Dendritic cell treated with granulocyte-macrophage colony-stimulating factor and Interleukin-4, amounts not matched to agents 40 ng/mL and 50 ng/mL, for 4 days (primary cell): Measurements from ENCODE around the gene ABL1.

Experiments
- H3K27ac Mint-ChIP-seq: one replicate; pipeline ENCODE4 v1.8.0; 2022; ENCODE audit warnings: mild to moderate bottlenecking, mixed read lengths
- H3K27me3 Mint-ChIP-seq: one replicate; pipeline ENCODE4 v1.8.0; 2022; ENCODE audit warnings: mild to moderate bottlenecking, mixed read lengths
- H3K36me3 Mint-ChIP-seq: one replicate; pipeline ENCODE4 v1.8.0; 2022; ENCODE audit warnings: low read depth, mixed read lengths
- H3K4me1 Mint-ChIP-seq: one replicate; pipeline ENCODE4 v1.8.0; 2022; ENCODE audit warnings: low read depth, mixed read lengths
- H3K4me3 Mint-ChIP-seq: one replicate; pipeline ENCODE4 v1.8.0; 2022; ENCODE audit warnings: mild to moderate bottlenecking, moderate library complexity, mixed read lengths
- H3K9me3 Mint-ChIP-seq: one replicate; pipeline ENCODE4 v1.8.0; 2022; ENCODE audit warnings: mixed read lengths
- intact Hi-C: fragments of 100-400 bp; cut with micrococcal nuclease; formaldehyde crosslinking; loops from one replicate; pipeline ENCODE4 v1.15.0; 2022

ABL1 gene

DNA sequence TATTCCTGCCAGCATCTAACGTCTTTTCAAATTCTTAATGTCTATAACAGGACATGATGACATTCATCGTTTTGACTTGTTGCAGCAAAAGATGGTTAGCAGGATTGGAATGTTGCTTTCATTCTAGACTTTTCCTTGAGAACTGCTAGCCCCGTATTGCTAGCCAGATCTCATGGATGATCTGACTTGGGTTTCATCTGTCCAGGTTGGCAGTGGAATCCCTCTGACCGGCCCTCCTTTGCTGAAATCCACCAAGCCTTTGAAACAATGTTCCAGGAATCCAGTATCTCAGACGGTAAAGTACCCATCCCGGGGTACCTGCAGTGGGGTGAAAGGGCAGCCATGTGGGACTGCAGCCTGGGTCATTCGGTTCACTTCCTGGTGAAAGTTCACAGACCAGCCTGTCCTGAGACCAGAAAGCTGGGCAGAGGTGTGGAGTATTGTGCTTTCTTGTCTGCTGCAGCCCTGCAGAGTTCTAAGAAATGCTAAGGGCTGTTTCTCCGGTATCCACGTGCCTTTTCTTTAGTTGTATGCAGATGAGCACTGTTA lies 44.9 kb downstream of the ABL1 start:
- H3K36me3 Mint-ChIP-seq = peaks cover 96% of the 10 kb centered on the region
- no peaks in the 10 kb centered on the region for H3K27me3 Mint-ChIP-seq
- H3K4me3 Mint-ChIP-seq = no peak overlapping the region
- H3K4me1 Mint-ChIP-seq = no peaks in the 10 kb centered on the region
- intact Hi-C loops = no loop called here
- H3K9me3 Mint-ChIP-seq = no peaks in the 10 kb centered on the region
- no peak overlapping the region for H3K27ac Mint-ChIP-seq

DNA sequence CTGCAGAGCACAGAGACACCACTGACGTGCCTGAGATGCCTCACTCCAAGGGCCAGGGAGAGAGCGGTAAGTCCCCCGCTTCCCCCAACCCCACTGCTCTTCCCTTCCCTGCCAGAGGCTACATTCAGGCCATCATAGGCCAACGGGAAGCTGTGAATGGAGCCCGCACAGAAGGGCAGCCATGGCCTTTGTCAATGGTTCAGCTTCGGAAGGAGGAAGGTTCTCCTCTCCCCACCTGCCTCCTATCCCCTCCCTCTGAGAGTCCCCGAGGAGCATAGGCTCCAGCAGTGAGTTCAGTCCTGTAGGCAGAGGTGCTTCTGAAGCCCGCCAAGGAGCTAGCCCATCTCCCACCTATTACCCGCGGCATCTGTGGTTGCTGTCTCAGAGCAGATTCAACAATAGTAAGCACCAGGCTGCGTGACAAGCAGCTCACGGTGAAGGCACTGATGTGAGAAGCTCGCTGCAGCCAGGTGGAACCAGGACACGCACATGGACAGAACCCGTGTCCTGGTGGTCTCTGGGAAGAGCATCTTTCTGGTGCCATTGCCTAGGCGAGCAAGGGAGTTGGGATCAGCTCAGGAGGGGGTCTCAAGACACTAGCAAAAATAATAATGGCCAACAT lies 45.7 kb downstream of the ABL1 start:
- intact Hi-C loops = no loop called here
- Mint-ChIP-seq H3K36me3 (peaks cover 96% of the 10 kb centered on the region), H3K27me3 (no peaks in the 10 kb centered on the region), H3K9me3 (no peaks in the 10 kb centered on the region), H3K4me1 (no peaks in the 10 kb centered on the region), H3K4me3 (no peak overlapping the region), H3K27ac (no peak overlapping the region)

DNA sequence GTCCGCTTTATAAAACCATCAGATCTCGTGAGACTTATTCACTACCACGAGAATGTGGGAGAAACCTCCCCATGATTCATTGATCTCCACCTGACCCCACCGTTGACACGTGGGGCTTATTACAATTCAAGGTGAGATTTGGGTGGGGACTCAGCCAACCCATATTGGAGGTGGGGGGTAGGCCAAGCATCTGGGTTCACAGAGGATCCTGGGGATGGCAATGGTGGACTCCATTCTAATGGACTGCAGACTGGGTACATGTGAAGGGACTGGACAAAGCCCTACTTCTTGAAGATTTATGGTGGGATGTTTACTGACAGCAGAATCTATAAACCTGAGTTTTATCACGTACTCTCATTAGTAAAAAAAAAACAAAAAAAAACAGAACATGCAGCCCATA lies 46.5 kb downstream of the ABL1 start:
- Mint-ChIP-seq H3K36me3 (peaks cover 98% of the 10 kb centered on the region), H3K4me1 (no peaks in the 10 kb centered on the region), H3K27me3 (no peaks in the 10 kb centered on the region), H3K27ac (no peak overlapping the region), H3K9me3 (no peaks in the 10 kb centered on the region), H3K4me3 (no peak overlapping the region)
- intact Hi-C loops = no loop called here

DNA sequence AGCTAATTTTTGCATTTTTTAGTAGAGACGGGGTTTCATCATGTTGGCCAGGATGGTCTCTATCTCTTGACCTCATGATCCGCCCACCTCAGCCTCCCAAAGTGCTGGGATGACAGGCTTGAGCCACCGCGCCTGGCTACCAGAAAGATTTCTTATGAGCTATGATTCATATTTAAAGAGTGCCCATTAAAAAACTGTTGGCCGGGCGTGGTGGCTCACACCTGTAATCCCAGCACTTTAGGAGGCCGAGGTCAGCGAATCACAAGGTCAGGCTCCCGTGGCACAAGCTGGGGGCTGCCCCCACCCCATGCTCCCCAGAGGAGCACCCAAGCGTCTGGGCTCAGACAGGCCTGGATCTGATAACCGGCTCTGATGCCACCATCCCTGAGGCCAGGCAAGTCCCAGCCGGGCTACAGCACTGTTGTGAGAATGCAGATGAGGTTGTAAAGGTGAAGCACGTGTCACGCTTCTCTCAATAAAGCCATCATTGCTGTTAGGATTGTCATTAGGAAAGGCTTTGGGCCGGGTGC lies 47.7 kb downstream of the ABL1 start:
- Mint-ChIP-seq H3K4me3 (no peak overlapping the region), H3K27me3 (no peaks in the 10 kb centered on the region), H3K36me3 (peaks cover 98% of the 10 kb centered on the region), H3K27ac (no peak overlapping the region), H3K4me1 (no peaks in the 10 kb centered on the region), H3K9me3 (no peaks in the 10 kb centered on the region)
- intact Hi-C loops = no loop called here

DNA sequence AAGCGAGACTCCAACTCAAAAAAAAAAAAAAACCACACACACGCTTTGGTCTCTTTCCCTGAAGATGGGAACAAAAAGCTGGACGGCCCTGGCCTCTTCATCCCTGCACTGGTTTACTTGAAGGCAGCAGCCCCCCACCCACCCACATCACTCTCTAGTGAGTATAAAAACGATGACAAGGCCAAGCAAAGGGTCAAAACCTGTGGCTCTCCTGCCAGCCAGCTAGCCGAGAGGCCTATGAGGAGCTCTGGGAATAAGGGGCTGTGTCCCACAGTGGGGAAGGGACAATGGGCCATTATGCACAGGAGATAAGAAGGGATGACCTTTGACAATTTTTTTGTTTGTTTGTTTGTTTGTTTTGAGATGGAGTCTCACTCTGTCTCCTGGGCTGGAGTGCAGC lies 48.4 kb downstream of the ABL1 start:
- intact Hi-C loops = no loop called here
- Mint-ChIP-seq H3K27ac (no peak overlapping the region), H3K27me3 (no peaks in the 10 kb centered on the region), H3K36me3 (peaks cover 98% of the 10 kb centered on the region), H3K4me1 (no peaks in the 10 kb centered on the region), H3K4me3 (no peak overlapping the region), H3K9me3 (no peaks in the 10 kb centered on the region)

DNA sequence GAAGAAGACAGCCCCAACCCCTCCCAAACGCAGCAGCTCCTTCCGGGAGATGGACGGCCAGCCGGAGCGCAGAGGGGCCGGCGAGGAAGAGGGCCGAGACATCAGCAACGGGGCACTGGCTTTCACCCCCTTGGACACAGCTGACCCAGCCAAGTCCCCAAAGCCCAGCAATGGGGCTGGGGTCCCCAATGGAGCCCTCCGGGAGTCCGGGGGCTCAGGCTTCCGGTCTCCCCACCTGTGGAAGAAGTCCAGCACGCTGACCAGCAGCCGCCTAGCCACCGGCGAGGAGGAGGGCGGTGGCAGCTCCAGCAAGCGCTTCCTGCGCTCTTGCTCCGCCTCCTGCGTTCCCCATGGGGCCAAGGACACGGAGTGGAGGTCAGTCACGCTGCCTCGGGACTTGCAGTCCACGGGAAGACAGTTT lies 49.1 kb downstream of the ABL1 start:
- intact Hi-C loops = no loop called here
- Mint-ChIP-seq H3K9me3 (no peaks in the 10 kb centered on the region), H3K4me1 (no peaks in the 10 kb centered on the region), H3K4me3 (no peak overlapping the region), H3K27ac (no peak overlapping the region), H3K36me3 (peaks cover 97% of the 10 kb centered on the region), H3K27me3 (no peaks in the 10 kb centered on the region)

DNA sequence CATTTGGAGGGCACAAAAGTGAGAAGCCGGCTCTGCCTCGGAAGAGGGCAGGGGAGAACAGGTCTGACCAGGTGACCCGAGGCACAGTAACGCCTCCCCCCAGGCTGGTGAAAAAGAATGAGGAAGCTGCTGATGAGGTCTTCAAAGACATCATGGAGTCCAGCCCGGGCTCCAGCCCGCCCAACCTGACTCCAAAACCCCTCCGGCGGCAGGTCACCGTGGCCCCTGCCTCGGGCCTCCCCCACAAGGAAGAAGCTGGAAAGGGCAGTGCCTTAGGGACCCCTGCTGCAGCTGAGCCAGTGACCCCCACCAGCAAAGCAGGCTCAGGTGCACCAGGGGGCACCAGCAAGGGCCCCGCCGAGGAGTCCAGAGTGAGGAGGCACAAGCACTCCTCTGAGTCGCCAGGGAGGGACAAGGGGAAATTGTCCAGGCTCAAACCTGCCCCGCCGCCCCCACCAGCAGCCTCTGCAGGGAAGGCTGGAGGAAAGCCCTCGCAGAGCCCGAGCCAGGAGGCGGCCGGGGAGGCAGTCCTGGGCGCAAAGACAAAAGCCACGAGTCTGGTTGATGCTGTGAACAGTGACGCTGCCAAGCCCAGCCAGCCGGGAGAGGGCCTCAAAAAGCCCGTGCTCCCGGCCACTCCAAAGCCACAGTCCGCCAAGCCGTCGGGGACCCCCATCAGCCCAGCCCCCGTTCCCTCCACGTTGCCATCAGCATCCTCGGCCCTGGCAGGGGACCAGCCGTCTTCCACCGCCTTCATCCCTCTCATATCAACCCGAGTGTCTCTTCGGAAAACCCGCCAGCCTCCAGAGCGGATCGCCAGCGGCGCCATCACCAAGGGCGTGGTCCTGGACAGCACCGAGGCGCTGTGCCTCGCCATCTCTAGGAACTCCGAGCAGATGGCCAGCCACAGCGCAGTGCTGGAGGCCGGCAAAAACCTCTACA lies 49.8 kb downstream of the ABL1 start:
- H3K9me3 Mint-ChIP-seq = no peaks in the 10 kb centered on the region
- no peaks in the 10 kb centered on the region for H3K4me1 Mint-ChIP-seq
- H3K36me3 Mint-ChIP-seq = peaks cover 94% of the 10 kb centered on the region
- H3K27me3 Mint-ChIP-seq = no peaks in the 10 kb centered on the region
- no peak overlapping the region for H3K4me3 Mint-ChIP-seq
- H3K27ac Mint-ChIP-seq = no peak overlapping the region
- intact Hi-C loops = no loop called here

DNA sequence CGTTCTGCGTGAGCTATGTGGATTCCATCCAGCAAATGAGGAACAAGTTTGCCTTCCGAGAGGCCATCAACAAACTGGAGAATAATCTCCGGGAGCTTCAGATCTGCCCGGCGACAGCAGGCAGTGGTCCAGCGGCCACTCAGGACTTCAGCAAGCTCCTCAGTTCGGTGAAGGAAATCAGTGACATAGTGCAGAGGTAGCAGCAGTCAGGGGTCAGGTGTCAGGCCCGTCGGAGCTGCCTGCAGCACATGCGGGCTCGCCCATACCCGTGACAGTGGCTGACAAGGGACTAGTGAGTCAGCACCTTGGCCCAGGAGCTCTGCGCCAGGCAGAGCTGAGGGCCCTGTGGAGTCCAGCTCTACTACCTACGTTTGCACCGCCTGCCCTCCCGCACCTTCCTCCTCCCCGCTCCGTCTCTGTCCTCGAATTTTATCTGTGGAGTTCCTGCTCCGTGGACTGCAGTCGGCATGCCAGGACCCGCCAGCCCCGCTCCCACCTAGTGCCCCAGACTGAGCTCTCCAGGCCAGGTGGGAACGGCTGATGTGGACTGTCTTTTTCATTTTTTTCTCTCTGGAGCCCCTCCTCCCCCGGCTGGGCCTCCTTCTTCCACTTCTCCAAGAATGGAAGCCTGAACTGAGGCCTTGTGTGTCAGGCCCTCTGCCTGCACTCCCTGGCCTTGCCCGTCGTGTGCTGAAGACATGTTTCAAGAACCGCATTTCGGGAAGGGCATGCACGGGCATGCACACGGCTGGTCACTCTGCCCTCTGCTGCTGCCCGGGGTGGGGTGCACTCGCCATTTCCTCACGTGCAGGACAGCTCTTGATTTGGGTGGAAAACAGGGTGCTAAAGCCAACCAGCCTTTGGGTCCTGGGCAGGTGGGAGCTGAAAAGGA lies 50.7 kb downstream of the ABL1 start:
- H3K4me3 Mint-ChIP-seq = no peak overlapping the region
- peaks cover 94% of the 10 kb centered on the region for H3K36me3 Mint-ChIP-seq
- intact Hi-C loops = no loop called here
- H3K27ac Mint-ChIP-seq = no peak overlapping the region
- no peaks in the 10 kb centered on the region for H3K4me1 Mint-ChIP-seq
- no peaks in the 10 kb centered on the region for H3K9me3 Mint-ChIP-seq
- H3K27me3 Mint-ChIP-seq = no peaks in the 10 kb centered on the region

DNA sequence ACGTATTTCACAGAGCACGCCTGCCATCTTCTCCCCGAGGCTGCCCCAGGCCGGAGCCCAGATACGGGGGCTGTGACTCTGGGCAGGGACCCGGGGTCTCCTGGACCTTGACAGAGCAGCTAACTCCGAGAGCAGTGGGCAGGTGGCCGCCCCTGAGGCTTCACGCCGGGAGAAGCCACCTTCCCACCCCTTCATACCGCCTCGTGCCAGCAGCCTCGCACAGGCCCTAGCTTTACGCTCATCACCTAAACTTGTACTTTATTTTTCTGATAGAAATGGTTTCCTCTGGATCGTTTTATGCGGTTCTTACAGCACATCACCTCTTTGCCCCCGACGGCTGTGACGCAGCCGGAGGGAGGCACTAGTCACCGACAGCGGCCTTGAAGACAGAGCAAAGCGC lies 51.9 kb downstream of the ABL1 start:
- no peaks in the 10 kb centered on the region for H3K27me3 Mint-ChIP-seq
- no peaks in the 10 kb centered on the region for H3K9me3 Mint-ChIP-seq
- no peak overlapping the region for H3K27ac Mint-ChIP-seq
- H3K36me3 Mint-ChIP-seq = peaks cover 84% of the 10 kb centered on the region
- H3K4me3 Mint-ChIP-seq = no peak overlapping the region
- intact Hi-C loops = no loop called here
- no peaks in the 10 kb centered on the region for H3K4me1 Mint-ChIP-seq

DNA sequence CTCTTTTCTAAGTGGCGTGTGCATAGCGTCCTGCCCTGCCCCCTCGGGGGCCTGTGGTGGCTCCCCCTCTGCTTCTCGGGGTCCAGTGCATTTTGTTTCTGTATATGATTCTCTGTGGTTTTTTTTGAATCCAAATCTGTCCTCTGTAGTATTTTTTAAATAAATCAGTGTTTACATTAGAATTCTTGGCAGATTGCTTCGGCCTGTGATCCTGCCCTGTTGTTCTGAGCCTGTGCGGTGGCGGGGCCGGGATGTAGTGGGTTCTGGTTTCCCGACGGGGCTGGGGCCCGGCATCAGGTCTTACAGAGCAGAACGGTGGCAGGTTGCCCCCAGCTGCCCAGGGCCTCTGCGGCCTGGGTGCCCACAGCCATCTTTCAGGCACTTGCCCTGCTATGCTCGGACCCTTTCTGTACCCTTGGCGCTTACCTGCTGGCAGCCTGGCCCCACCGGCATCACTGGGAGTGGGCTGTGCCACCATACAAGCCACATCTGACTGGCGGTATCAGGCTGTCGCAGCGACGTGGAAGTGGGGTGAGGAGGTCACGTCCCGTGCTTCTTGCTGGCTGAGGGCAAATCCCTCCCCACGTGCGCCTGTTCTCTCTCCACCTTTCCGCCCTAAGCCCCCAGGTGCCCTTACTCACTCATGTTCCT lies 52.6 kb downstream of the ABL1 start:
- no peak overlapping the region for H3K4me3 Mint-ChIP-seq
- H3K27me3 Mint-ChIP-seq = no peaks in the 10 kb centered on the region
- H3K9me3 Mint-ChIP-seq = no peaks in the 10 kb centered on the region
- peaks cover 2% of the 10 kb centered on the region for H3K4me1 Mint-ChIP-seq
- no peak overlapping the region for H3K27ac Mint-ChIP-seq
- peaks cover 79% of the 10 kb centered on the region for H3K36me3 Mint-ChIP-seq
- intact Hi-C loops = no loop called here

DNA sequence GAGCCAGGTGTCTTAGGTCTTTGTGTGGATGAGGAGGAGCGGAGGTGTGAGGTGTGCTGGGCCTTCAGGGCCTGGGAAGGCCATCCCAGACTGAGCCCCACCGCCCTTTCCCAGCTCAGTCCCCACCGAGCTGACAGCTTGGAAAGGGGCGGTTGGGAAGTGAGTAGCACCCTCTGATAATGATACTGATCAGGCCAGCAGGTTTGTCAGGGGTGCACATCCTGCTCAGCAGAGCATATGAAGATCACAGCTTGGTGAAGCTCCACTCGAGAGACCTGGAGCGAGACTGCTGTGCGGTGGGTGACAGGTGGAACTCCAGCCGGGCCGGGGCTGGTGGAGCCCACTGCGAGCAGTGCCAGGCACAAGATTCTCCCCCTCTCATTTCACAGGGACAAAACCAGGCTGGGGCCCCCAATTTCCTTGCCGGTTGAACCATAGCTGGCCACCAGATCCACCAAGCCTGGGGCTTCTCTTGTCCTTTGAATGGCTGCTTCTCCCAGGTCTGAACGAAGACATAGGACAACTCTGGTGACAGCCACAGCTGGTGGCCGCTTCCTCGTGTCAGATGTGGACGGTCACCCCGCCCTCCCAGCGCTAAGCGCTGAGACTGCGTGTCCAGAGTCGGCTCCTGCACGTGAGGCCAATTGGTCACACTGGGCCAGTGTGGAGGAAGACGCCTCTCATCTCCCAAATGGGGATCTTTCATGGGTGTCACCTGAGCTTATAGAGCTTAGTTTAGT lies 53.3 kb downstream of the ABL1 start:
- Mint-ChIP-seq H3K36me3 (peaks cover 72% of the 10 kb centered on the region), H3K27me3 (no peaks in the 10 kb centered on the region), H3K4me3 (no peak overlapping the region), H3K9me3 (no peaks in the 10 kb centered on the region), H3K27ac (no peak overlapping the region), H3K4me1 (peaks cover 9% of the 10 kb centered on the region)
- intact Hi-C loops = no loop called here

DNA sequence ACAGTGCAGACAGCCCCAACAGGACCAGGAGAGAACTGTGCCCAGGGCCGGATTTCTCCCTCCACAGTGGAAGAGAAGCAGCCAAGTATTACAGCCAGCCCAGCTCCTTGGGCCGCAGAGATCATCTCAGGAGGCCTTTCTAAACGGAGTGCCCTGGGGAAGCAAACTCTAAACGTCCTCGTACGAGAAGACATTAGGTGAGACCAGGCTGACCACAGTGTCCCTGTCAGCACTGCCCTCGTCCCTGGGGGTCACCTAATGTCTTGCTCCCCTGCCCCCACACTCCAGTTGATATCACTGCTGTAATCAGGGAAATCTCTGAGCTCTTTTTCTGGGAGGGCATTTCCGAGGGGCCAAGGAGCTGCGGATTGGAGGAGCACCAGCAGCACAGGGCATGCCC lies 55.1 kb downstream of the ABL1 start:
- Mint-ChIP-seq H3K9me3 (no peaks in the 10 kb centered on the region), H3K4me1 (peaks cover 18% of the 10 kb centered on the region), H3K36me3 (peaks cover 54% of the 10 kb centered on the region), H3K27ac (no peak overlapping the region), H3K27me3 (no peaks in the 10 kb centered on the region), H3K4me3 (no peak overlapping the region)
- intact Hi-C loops = loop anchor here (10.0 kb wide), 1 partner anchor 155 kb away; no protein-coding TSS in a partner anchor
